ENCODE measurements around the gene PCNX2.

GRCh38 chr1:233343262-233343661 is 47.7 kb upstream of the PCNX2 start:
- TF ChIP-seq PRDM15 (CRISPR knock-in tag; IDR thresholded peaks at IDR 0.05) (no peak), CTCF (IDR thresholded peaks at IDR 0.05) (no peak)

All from WTC11 (cell line).